Astrocyte of the spinal cord (primary cell): ENCODE data around the gene PCSK6.
"Not testable (repeated sequence)": the region's sequence is repeated elsewhere in the genome, so short reads cannot be mapped to it uniquely, and the experiment has no call there.

Experiments used
- DNase-seq: peaks from one replicate; pipeline ENCODE4 v3.0.0; 2011; ENCODE audit warnings: low read depth, low spot score
- H3K4me3 ChIP-seq: 2 replicates; pipeline ENCODE4 v1.5.1; 2011; ENCODE audit warnings: low read depth, mild to moderate bottlenecking, low read length, moderate library complexity
- in situ Hi-C: cut with HindIII; loops from 2 replicates; pipeline ENCODE4 v1.10.0; 2017; ENCODE audit warnings: low sequenced_read_pairs
- TF ChIP-seq, protein P1 (sequence below): IDR thresholded peaks from 2 replicates; pipeline ENCODE4 v1.5.1; 2012; ENCODE audit warnings: low read depth, mild to moderate bottlenecking, low read length, inconsistent platforms

Gene PCSK6

GRCh38 chr15:101342056-101342455 lies 147.5 kb downstream of the PCSK6 start:
- H3K4me3 ChIP-seq: no peak overlapping the region
- no peak for DNase-seq
- TF ChIP-seq, protein P1, sequence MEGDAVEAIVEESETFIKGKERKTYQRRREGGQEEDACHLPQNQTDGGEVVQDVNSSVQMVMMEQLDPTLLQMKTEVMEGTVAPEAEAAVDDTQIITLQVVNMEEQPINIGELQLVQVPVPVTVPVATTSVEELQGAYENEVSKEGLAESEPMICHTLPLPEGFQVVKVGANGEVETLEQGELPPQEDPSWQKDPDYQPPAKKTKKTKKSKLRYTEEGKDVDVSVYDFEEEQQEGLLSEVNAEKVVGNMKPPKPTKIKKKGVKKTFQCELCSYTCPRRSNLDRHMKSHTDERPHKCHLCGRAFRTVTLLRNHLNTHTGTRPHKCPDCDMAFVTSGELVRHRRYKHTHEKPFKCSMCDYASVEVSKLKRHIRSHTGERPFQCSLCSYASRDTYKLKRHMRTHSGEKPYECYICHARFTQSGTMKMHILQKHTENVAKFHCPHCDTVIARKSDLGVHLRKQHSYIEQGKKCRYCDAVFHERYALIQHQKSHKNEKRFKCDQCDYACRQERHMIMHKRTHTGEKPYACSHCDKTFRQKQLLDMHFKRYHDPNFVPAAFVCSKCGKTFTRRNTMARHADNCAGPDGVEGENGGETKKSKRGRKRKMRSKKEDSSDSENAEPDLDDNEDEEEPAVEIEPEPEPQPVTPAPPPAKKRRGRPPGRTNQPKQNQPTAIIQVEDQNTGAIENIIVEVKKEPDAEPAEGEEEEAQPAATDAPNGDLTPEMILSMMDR: no peak
- in situ Hi-C loops: no loop called here

DNA sequence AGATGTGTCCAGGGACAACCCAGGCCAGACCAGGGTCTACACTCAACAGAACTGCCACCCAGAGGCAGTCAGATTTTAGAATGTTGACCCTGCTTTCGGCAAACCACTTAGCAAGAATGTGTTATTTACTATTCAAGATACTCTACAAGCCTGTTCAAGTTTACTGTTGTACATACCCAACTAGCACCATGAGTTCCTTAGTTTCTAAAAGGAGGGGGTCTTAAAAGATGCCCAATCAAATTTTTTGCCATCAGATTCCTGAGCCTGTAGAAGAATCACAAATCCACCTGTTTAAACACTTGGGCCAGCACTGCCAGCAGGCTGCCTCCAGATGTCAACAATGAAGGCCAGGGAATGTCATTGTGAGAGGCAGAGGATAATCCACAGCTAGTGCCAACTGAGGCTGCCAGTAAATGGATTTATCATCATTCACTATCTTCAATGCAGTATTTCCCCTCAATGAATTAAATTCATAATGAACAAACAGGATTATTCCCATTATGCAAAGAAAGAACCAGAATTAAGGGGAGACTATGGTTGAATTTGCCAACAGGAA lies 150.9 kb downstream of the PCSK6 start:
- TF ChIP-seq, protein P1: no peak
- no peak for DNase-seq
- in situ Hi-C loops: no loop called here
- no peak overlapping the region for H3K4me3 ChIP-seq

DNA sequence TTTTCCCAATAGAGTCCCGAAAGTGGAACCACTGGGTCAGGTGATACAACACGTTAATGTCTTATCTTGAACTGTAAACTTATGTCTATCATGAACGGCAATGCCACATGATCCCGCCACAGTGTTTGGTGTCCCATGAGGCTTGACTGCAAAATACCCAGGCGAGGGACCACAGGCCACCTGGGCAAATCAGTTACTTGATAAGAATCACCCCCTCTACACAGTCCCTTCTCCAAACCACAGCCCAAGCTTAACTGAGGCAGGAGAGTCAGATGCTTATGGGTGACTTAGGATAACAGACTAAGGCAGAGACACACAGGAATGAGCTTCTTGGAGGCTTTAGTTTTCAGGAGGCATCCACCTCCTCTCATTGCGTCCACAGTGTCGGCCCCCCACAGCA lies 151.5 kb downstream of the PCSK6 start:
- in situ Hi-C loops: no loop called here
- TF ChIP-seq, protein P1: no peak
- DNase-seq: no peak
- no peak overlapping the region for H3K4me3 ChIP-seq

DNA sequence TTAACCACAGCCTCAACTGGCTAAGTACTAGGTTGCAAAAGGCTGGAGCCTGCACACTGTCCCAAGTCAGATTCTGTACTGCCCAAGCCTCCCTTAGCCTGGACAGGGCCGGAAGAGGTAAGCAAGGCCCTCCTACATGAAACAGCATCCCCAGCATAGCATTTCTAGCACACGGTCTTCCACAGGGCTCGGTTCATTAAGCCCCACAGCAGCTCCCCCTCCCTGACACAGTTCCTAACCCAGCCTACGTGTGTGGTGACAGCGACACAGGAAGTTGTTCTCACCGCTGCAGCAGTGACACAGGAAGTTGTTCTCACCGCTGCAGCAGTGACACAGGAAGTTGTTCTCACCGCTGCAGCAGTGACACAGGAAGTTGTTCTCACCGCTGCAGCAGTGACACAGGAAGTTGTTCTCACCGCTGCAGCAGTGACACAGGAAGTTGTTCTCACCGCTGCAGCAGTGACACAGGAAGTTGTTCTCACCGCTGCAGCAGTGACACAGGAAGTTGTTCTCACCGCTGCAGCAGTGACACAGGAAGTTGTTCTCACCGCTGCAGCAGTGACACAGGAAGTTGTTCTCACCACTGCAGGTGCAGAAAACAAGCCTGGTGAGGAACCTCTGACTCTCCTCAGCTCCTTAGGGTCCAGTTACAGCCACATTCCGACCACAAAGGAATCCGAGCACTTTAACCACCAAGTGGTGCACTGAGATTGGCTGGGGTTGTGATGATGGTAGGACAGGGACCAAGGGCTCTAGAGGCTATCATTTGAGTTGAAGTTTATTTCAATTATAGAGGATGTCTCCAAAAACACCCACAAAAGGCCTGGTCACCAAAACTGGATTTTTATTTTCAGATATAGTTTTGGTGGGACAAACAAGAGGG lies 155.4 kb downstream of the PCSK6 start:
- DNase-seq, in situ Hi-C loops, H3K4me3 ChIP-seq: not testable (repeated sequence)

DNA sequence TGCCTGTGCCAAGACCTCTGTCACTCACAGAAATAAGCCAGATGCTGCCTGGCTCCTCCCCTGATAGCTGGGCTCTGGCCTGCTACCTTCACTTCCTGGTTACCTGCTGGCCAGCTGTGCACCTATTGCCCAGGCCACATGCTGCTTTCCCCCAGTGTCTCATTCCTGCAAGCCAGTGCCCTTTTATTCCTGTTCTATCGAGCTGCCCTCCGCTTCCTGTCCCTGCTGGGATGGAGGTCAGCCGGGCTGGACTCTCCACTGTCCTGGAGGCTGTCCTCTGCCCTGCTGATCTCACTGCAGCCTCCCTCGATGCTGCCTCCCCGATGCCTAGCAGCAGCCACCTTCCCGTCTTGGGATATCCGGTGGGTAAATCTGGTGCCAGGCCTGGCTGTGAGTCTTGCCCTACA lies 157.4 kb downstream of the PCSK6 start:
- in situ Hi-C loops: no loop called here
- H3K4me3 ChIP-seq: no peak overlapping the region
- TF ChIP-seq, protein P1: no peak
- DNase-seq: no peak

DNA sequence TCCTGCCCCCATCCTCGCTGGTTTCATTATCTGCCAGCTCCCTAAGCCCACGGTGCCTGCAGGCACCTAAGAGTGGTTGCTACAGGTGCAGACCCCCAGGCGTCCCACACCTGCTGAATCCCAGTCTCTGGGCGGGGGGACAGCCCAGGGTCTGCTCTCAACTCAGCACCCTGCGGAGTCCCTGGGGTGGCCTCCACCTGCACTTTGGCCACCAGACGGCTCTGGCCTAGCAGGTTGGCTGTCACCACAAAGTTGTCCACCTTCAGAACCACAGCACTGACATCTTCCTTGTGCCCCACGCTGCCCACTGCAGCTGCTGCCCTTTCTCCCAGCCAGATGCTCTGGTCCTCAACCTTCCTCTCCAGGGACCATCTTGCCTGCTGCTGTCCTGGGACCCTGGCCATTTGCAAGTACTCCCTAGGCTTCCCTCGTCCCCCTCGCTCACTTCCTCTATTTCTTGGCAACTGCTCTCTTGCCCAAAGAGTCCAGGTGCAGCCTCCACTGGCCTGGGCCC lies 159.6 kb downstream of the PCSK6 start:
- H3K4me3 ChIP-seq: no peak overlapping the region
- no peak for DNase-seq
- TF ChIP-seq, protein P1: no peak
- in situ Hi-C loops: no loop called here

DNA sequence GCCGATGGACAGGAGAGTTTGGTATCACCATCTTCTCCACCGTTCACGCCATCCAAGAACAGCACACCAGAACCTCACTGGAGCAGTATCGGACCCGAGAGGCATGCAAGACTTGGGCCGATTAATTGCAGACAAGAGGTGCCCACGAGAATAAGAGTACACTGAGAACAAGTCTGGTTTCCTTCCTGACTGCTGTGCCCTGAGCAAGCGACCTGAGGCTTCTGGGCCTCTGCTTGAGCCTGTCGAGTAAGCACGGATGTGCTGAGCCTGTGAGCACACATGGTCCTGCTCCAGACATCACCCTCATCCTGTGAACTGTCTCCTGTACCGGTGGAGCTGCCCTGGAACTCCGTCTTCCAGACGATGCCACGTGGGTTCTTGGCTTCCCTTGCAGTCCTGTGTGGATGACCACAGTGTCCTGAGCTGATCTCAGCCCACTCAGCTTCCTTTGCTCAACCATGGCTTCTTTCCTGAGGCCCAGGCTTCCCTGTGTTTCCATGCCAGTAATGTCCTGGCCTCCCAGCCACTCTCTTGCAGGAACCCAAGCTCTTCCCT lies 160.1 kb downstream of the PCSK6 start:
- TF ChIP-seq, protein P1: no peak
- H3K4me3 ChIP-seq: no peak overlapping the region
- no peak for DNase-seq
- in situ Hi-C loops: no loop called here
